ENCODE data around the gene MGA.

MGA gene

GRCh38 chr15:41774062-41774881 is 114.1 kb downstream of the MGA start, which contains the start of gene MAPKBP1:
TSS of gene MAPKBP1 (plus strand) at chr15:41774484. CDS start at chr15:41775276, 792 bp downstream.
- TF ChIP-seq EZH2phosphoT487 (IDR thresholded peaks at IDR 0.05; ENCODE audit: borderline replicate concordance, low read length) = no peak
- peak; percentile 88 for TF ChIP-seq CTCF (IDR thresholded peaks at IDR 0.05; ENCODE audit: low read depth, low read length, poor library complexity, severe bottlenecking)
- Histone ChIP-seq H3K27ac (ENCODE audit: low read depth, low read length) (peak within 1 kb of the TSS; percentile 86), H3K27me3 (ENCODE audit: control insufficient read depth, low read length) (no peaks in the 10 kb centered on the region), H3K4me1 (ENCODE audit: control insufficient read depth, low read length) (peaks cover 48% of the 10 kb centered on the region), H3K36me3 (ENCODE audit: control insufficient read depth, low read length) (no peaks in the 10 kb centered on the region), H3K9me3 (ENCODE audit: control insufficient read depth, insufficient read depth, low read length) (no peaks in the 10 kb centered on the region), H3K4me2 (ENCODE audit: low read length) (peak within 1 kb of the TSS; percentile 96), H3K4me3 (ENCODE audit: low read length) (peak within 1 kb of the TSS; percentile 95), H3K9me2 (replicated peaks; ENCODE audit: control insufficient read depth, low read length) (no peaks in the 10 kb centered on the region), H3K79me2 (ENCODE audit: control insufficient read depth, low read length) (peaks cover 20% of the 10 kb centered on the region), H4K20me1 (ENCODE audit: control insufficient read depth, insufficient read depth, low read depth, low read length) (no peaks in the 10 kb centered on the region), H3F3A (ENCODE audit: control insufficient read depth, insufficient read depth) (peaks cover 18% of the 10 kb centered on the region)

- Histone ChIP-seq H3K79me2 (ENCODE audit: control insufficient read depth, low read length) (peaks cover 20% of the 10 kb centered on the region), H3F3A (ENCODE audit: control insufficient read depth, insufficient read depth) (peaks cover 18% of the 10 kb centered on the region), H3K27me3 (ENCODE audit: control insufficient read depth, low read length) (no peaks in the 10 kb centered on the region), H3K4me1 (ENCODE audit: control insufficient read depth, low read length) (peaks cover 48% of the 10 kb centered on the region), H3K36me3 (ENCODE audit: control insufficient read depth, low read length) (no peaks in the 10 kb centered on the region), H3K9me2 (replicated peaks; ENCODE audit: control insufficient read depth, low read length) (no peaks in the 10 kb centered on the region), H3K4me2 (ENCODE audit: low read length) (peak overlapping the region; percentile 96), H4K20me1 (ENCODE audit: control insufficient read depth, insufficient read depth, low read depth, low read length) (no peaks in the 10 kb centered on the region), H3K4me3 (ENCODE audit: low read length) (peak overlapping the region; percentile 95), H3K9me3 (ENCODE audit: control insufficient read depth, insufficient read depth, low read length) (no peaks in the 10 kb centered on the region), H3K27ac (ENCODE audit: low read depth, low read length) (peak overlapping the region; percentile 86)
- TF ChIP-seq CTCF (IDR thresholded peaks at IDR 0.05; ENCODE audit: low read depth, low read length, poor library complexity, severe bottlenecking) (no peak), EZH2phosphoT487 (IDR thresholded peaks at IDR 0.05; ENCODE audit: borderline replicate concordance, low read length) (no peak)
Measured at GRCh38 chr15:41774882-41775417, 114.7 kb downstream of the MGA start.

GRCh38 chr15:41775651-41776050 is 115.4 kb downstream of the MGA start:
- no peak overlapping the region for H3K27ac ChIP-seq (ENCODE audit: low read depth, low read length)
- H3K4me3 ChIP-seq (ENCODE audit: low read length) = peak overlapping the region; percentile 95
- H3K4me2 ChIP-seq (ENCODE audit: low read length) = peak overlapping the region; percentile 96
- no peaks in the 10 kb centered on the region for H3K27me3 ChIP-seq (ENCODE audit: control insufficient read depth, low read length)
- no peak for TF ChIP-seq EZH2phosphoT487 (IDR thresholded peaks at IDR 0.05; ENCODE audit: borderline replicate concordance, low read length)
- TF ChIP-seq CTCF (IDR thresholded peaks at IDR 0.05; ENCODE audit: low read depth, low read length, poor library complexity, severe bottlenecking) = no peak
- no peaks in the 10 kb centered on the region for H3K36me3 ChIP-seq (ENCODE audit: control insufficient read depth, low read length)
- peaks cover 20% of the 10 kb centered on the region for H3K79me2 ChIP-seq (ENCODE audit: control insufficient read depth, low read length)
- H3F3A ChIP-seq (ENCODE audit: control insufficient read depth, insufficient read depth) = peaks cover 16% of the 10 kb centered on the region
- peaks cover 48% of the 10 kb centered on the region for H3K4me1 ChIP-seq (ENCODE audit: control insufficient read depth, low read length)
- no peaks in the 10 kb centered on the region for H4K20me1 ChIP-seq (ENCODE audit: control insufficient read depth, insufficient read depth, low read depth, low read length)
- H3K9me3 ChIP-seq (ENCODE audit: control insufficient read depth, insufficient read depth, low read length) = no peaks in the 10 kb centered on the region
- H3K9me2 ChIP-seq (replicated peaks; ENCODE audit: control insufficient read depth, low read length) = no peaks in the 10 kb centered on the region

All from DOHH2 (cell line).